K562 (cell line): ENCODE measurements around the gene LASP1. TPM values are rescaled to one million over a fixed set of nuclear protein-coding genes. Genes with fewer than 3 reads are reported as not detected.

Experiments used
- ARID3A ChIP-seq: IDR thresholded peaks from 2 replicates; pipeline ENCODE4 v1.6.1; 2012; ENCODE audit warnings: low read depth, low read length, improper control_type of control experiment, borderline replicate concordance
- ATF1 ChIP-seq, 2 experiments: fragments of 450-650 bp in 1 of 2; IDR thresholded peaks; 2 replicates each; pipeline ENCODE4 v1.6.1; 2016; ENCODE audit warnings: missing compliant biosample characterization in 1 of 2, missing genetic modification characterization in 1 of 2
- BCOR ChIP-seq: fragments of 450-650 bp; IDR thresholded peaks from 2 replicates; pipeline ENCODE4 v1.6.1; 2016
- DNMT1 ChIP-seq: fragments of 450-650 bp; IDR thresholded peaks from 2 replicates; pipeline ENCODE4 v1.6.1; 2016; ENCODE audit warnings: antibody characterized with exemption, mild to moderate bottlenecking
- DPF2 ChIP-seq: fragments of 450-650 bp; IDR thresholded peaks from 2 replicates; pipeline ENCODE4 v1.6.1; 2016
- GMEB1 ChIP-seq: fragments of 250-450 bp; sonication (Bioruptor Pico); IDR thresholded peaks from 2 replicates; pipeline ENCODE4 v1.4.0; 2020; ENCODE audit warnings: mild to moderate bottlenecking
- HDAC1 ChIP-seq, 2 experiments: fragments of 450-650 bp; IDR thresholded peaks; 2 replicates each; pipeline ENCODE4 v1.6.1; 2016 to 2017; ENCODE audit warnings: inconsistent platforms in 1 of 2, mild to moderate bottlenecking in 1 of 2, moderate library complexity in 1 of 2
- KDM1A ChIP-seq, 2 experiments: fragments of 450-650 bp; IDR thresholded peaks; 2 replicates each; pipeline ENCODE4 v1.6.1; 2016; ENCODE audit warnings: mild to moderate bottlenecking in 2 of 2
- NR3C1 ChIP-seq: sonication (generic); formaldehyde crosslinking; IDR thresholded peaks from 2 replicates; pipeline ENCODE4 v1.8.1; 2022; ENCODE audit warnings: missing genetic modification reagents
- NR4A1 ChIP-seq, 2 experiments: fragments of 250-450 bp in 1 of 2; fragments of 450-650 bp in 1 of 2; sonication (Bioruptor Pico) in 1 of 2; IDR thresholded peaks; 2 replicates each; pipeline versions ENCODE4 v1.4.0 to v1.6.1; 2016 to 2020; ENCODE audit warnings: mild to moderate bottlenecking in 2 of 2, missing compliant biosample characterization in 1 of 2, missing genetic modification characterization in 1 of 2, moderate library complexity in 1 of 2
- PRDM10 ChIP-seq: fragments of 450-650 bp; IDR thresholded peaks from 2 replicates; pipeline ENCODE4 v1.6.1; 2018; ENCODE audit not compliant: partially characterized antibody
- SFPQ ChIP-seq: fragments of 200-400 bp; formaldehyde crosslinking; IDR thresholded peaks from 2 replicates; pipeline ENCODE4 v1.6.1; 2017; ENCODE audit warnings: mild to moderate bottlenecking, low read depth, low read length, moderate library complexity
- SMARCA4 ChIP-seq: fragments of 450-650 bp; IDR thresholded peaks from 2 replicates; pipeline ENCODE4 v1.6.1; 2016
- TAL1 ChIP-seq: fragments of 450-650 bp; IDR thresholded peaks from 2 replicates; pipeline ENCODE4 v1.6.1; 2016; ENCODE audit warnings: mild to moderate bottlenecking
- THRB ChIP-seq: fragments of 450-650 bp; formaldehyde crosslinking; conservative IDR thresholded peaks from 2 replicates; pipeline ENCODE4 v1.4.0; 2022; ENCODE audit warnings: mild to moderate bottlenecking, missing genetic modification characterization
- U2AF2 ChIP-seq: fragments of 200-400 bp; formaldehyde crosslinking; optimal IDR thresholded peaks from 2 replicates; pipeline ENCODE3; 2017; ENCODE audit warnings: low read depth, mild to moderate bottlenecking, low read length
- ZNF41 ChIP-seq: fragments of 250-450 bp; sonication (Bioruptor Pico); conservative IDR thresholded peaks from 2 replicates; pipeline ENCODE4 v1.4.0; 2020; ENCODE audit warnings: mild to moderate bottlenecking
- polyA plus RNA-seq, 8 experiments: library from polyadenylated mRNA; depleted of rRNA in 4 of 8; stranded (reverse) in 5 of 8; unstranded in 3 of 8; fragments of >200 nt; fragmentation: Nextera tagmentation in 2 of 8; fragmentation: Illumina TruSeq in 1 of 8; extraction: Ambion mirVana in 2 of 8; extraction: Trizol in 1 of 8; gene quantifications; 2 replicates each; pipeline versions ENCODE4 v1.2.1 to v1.2.3, GENCODE V29; 2011 to 2014; ENCODE audit warnings: inconsistent platforms in 1 of 8, missing spikeins in 1 of 8
- total RNA-seq, 7 experiments: library from RNA; depleted of rRNA in 6 of 7; stranded (reverse); fragments of >200 nt in 6 of 7; fragmentation: Illumina TruSeq in 2 of 7; extraction: Trizol in 2 of 7; gene quantifications; 2 replicates each; pipeline versions ENCODE4 v1.2.1 to v1.2.3, GENCODE V29; 2011 to 2021; ENCODE audit warnings: low replicate concordance in 1 of 7

LASP1 gene
- total and polyA plus RNA-seq, 9 of the 15 experiments (the other 6 are each of a cell fraction or from before 2014, with no cell fraction given), result 23.0 to 125 (median 55.3) TPM

GRCh38 chr17:38871247-38872015, 1.6 kb downstream of the LASP1 start (continued):
- TF ChIP-seq SFPQ (no peak), SMARCA4 (peak; percentile 90), NR4A1 (CRISPR knock-in tag; IDR thresholded peaks at IDR 0.05) (no peak), NR4A1 (tag; IDR thresholded peaks at IDR 0.05) (no peak), KDM1A (IDR thresholded peaks at IDR 0.05) (peak; percentile 40 to 41; a peak in 3 of 4 replicates), DPF2 (peak; percentile 92), DNMT1 (no peak), ARID3A (0 out of 2 replicates have a peak, but pooled peaks have one; percentile 49), U2AF2 (no peak), TAL1 (0 out of 2 replicates have a peak, but pooled peaks have one; percentile 13), ZNF41 (no peak), BCOR (peak; percentile 6; the same call in 1 of the 2 replicates), NR3C1 (CRISPR knock-in tag) (no peak), GMEB1 (CRISPR knock-in tag) (no peak), ATF1 (CRISPR knock-in tag; IDR thresholded peaks at IDR 0.05) (no peak), ATF1 (tag; IDR thresholded peaks at IDR 0.05) (peak; percentile 74), THRB (CRISPR knock-in tag) (no peak), HDAC1 (IDR thresholded peaks at IDR 0.05) (peak in 1 of 2 experiments; percentile 69; a peak in 2 of 4 replicates), PRDM10 (peak; percentile 77)
